ENCODE measurements around the gene POLA2.

GRCh38 chr11:65321076-65321475 is 59.3 kb downstream of the POLA2 start:
- TF ChIP-seq CTCF (IDR thresholded peaks at IDR 0.05; ENCODE audit: insufficient read depth, low read depth, low read length) (no peak), EZH2 (IDR thresholded peaks at IDR 0.05; ENCODE audit: insufficient read depth, low read length) (no peak)

All from astrocyte (in vitro differentiated cells and primary cell).